PC-3 (cell line): ENCODE measurements around the gene FOXD2. TPM values are rescaled to one million over a fixed set of nuclear protein-coding genes. Genes with fewer than 3 reads are reported as not detected.
A peak's percentile ranks its signal among the peaks of the same experiment; 100 is the strongest.

ENCODE experiments used
- ATAC-seq: fragments of 200-7000 bp; cut with Tn5 transposase; 2 replicates; pipeline ENCODE4 v1.9.1; 2020; ENCODE audit warnings: mild to moderate bottlenecking, moderate library complexity
- BruUV-seq: library from RNA; stranded (reverse); fragments of 400-500 nt; replicated peaks from 2 replicates; lab custom pipeline; 2021; lab: Mats Ljungman, UMichigan
- CTCF ChIA-PET: fragments of 300-600 bp; sonication (Branson Sonifier 250); formaldehyde crosslinking; loops from one replicate; lab custom pipeline; 2022; ENCODE audit warnings: antibody characterized with exemption; lab: Charles Lee
- POLR2A ChIA-PET: fragments of 300-600 bp; sonication (Branson Sonifier 250); formaldehyde crosslinking; loops from one replicate; lab custom pipeline; 2022; ENCODE audit warnings: antibody characterized with exemption; ENCODE audit not compliant: unreplicated experiment; lab: Charles Lee
- DNase-seq: peaks from one replicate; pipeline ENCODE4 v3.0.0-alpha.2; 2015
- H2AFZ ChIP-seq: fragments of 300-600 bp; sonication (generic); 2 replicates; pipeline ENCODE4 v1.6.0; 2016; ENCODE audit warnings: antibody characterized with exemption, low read length
- H3F3A ChIP-seq: fragments of 300-600 bp; sonication (generic); one replicate; pipeline ENCODE4 v1.6.0; 2017; ENCODE audit warnings: antibody characterized with exemption, low read length, control low read depth, mild to moderate bottlenecking; ENCODE audit not compliant: unreplicated experiment
- H3K27ac ChIP-seq: fragments of 300-600 bp; sonication (generic); 2 replicates; pipeline ENCODE4 v1.5.1; 2016; ENCODE audit warnings: mild to moderate bottlenecking, low read length
- H3K27me3 ChIP-seq: fragments of 300-600 bp; sonication (generic); 2 replicates; pipeline ENCODE4 v1.6.1; 2016; ENCODE audit warnings: low read length, mixed read lengths
- H3K36me3 ChIP-seq: fragments of 300-600 bp; sonication (generic); 2 replicates; pipeline ENCODE4 v1.6.1; 2016; ENCODE audit warnings: low read depth, mixed run types, low read length, mixed read lengths
- H3K4me1 ChIP-seq: fragments of 300-600 bp; sonication (generic); 2 replicates; pipeline ENCODE4 v1.5.1; 2016; ENCODE audit warnings: low read length; ENCODE audit not compliant: insufficient read depth
- H3K4me2 ChIP-seq: fragments of 300-600 bp; sonication (generic); 2 replicates; pipeline ENCODE4 v1.6.0; 2016; ENCODE audit warnings: low read length
- H3K4me3 ChIP-seq: fragments of 300-600 bp; sonication (generic); 2 replicates; pipeline ENCODE4 v1.5.1; 2016; ENCODE audit warnings: mild to moderate bottlenecking, low read length, mixed read lengths
- H3K79me2 ChIP-seq: fragments of 300-600 bp; sonication (generic); 2 replicates; pipeline ENCODE4 v1.6.1; 2017; ENCODE audit warnings: low read length, mixed read lengths
- H3K9ac ChIP-seq: fragments of 300-600 bp; sonication (generic); 2 replicates; pipeline ENCODE4 v1.6.0; 2016; ENCODE audit warnings: mild to moderate bottlenecking, low read length
- H3K9me2 ChIP-seq: fragments of 300-600 bp; sonication (generic); replicated peaks from 2 replicates; pipeline ENCODE4 v1.6.1; 2016; ENCODE audit warnings: mixed run types, low read length, mixed read lengths
- H3K9me3 ChIP-seq: fragments of 300-600 bp; sonication (generic); 2 replicates; pipeline ENCODE4 v1.6.1; 2016; ENCODE audit warnings: low read length, mixed read lengths
- H4K20me1 ChIP-seq: fragments of 300-600 bp; sonication (generic); 2 replicates; pipeline ENCODE4 v1.6.1; 2016; ENCODE audit warnings: low read length, mixed read lengths
- EZH2 ChIP-seq: fragments of 300-600 bp; sonication (generic); IDR thresholded peaks from one replicate; pipeline ENCODE4 v1.6.1; 2017; ENCODE audit warnings: antibody characterized with exemption, mild to moderate bottlenecking, low read length; ENCODE audit not compliant: unreplicated experiment
- EZH2phosphoT487 ChIP-seq: fragments of 300-600 bp; sonication (generic); IDR thresholded peaks from 2 replicates; pipeline ENCODE4 v1.6.1; 2018; ENCODE audit warnings: mild to moderate bottlenecking, antibody characterized with exemption, low read length, borderline replicate concordance
- intact Hi-C: fragments of 100-400 bp; cut with micrococcal nuclease; formaldehyde crosslinking; loops from 2 replicates; pipeline ENCODE4 v1.9.0; 2023
- total RNA-seq: library from RNA; depleted of rRNA; stranded (reverse); fragments of >200 nt; gene quantifications from 2 replicates; pipeline ENCODE4 v1.2.3, GENCODE V29; 2014; rRNA removed
- TF ChIP-seq, protein P1 (sequence below): fragments of 300-600 bp; sonication (generic); conservative IDR thresholded peaks from 2 replicates; pipeline ENCODE4 v1.5.1; 2017; ENCODE audit warnings: antibody characterized with exemption, low read depth, mild to moderate bottlenecking, low read length

FOXD2 gene
- total RNA-seq, 1 experiment from 2014 or later = 0.80 TPM

DNA sequence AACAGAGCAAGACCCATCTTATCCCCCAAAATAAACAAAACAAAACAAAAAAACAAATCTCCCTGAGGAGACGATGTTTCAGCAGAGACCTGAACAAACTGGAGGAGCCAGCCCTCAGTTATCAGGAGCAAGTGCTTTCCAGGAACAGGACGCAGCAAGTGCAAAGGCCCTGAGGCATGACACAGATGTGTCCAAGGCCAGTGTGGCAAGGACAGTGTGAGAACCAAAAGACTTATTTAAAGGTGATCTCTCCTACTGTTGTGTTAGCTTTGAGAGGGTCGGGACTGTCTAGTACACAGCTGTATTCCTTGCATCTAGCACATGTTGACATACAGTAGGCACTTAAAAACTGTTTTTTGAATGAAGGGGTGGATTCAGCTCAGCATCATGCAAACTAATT lies 48.0 kb downstream of the FOXD2 start:
- H3F3A ChIP-seq = no peaks in the 10 kb centered on the region
- no peak for ATAC-seq
- peaks cover 13% of the 10 kb centered on the region for H3K4me1 ChIP-seq
- H3K36me3 ChIP-seq = no peaks in the 10 kb centered on the region
- intact Hi-C loops = no loop called here
- CTCF ChIA-PET = no interaction called here
- POLR2A ChIA-PET = no interaction called here
- no peak for DNase-seq
- H3K79me2 ChIP-seq = no peaks in the 10 kb centered on the region
- no peak overlapping the region for H3K9ac ChIP-seq
- H3K27ac ChIP-seq = no peak overlapping the region
- no peaks in the 10 kb centered on the region for H3K9me2 ChIP-seq
- H4K20me1 ChIP-seq = no peaks in the 10 kb centered on the region
- no TSS peak for BruUV-seq
- no peak overlapping the region for H2AFZ ChIP-seq
- no peaks in the 10 kb centered on the region for H3K9me3 ChIP-seq
- no peak overlapping the region for H3K4me2 ChIP-seq
- TF ChIP-seq EZH2 (no peak), EZH2phosphoT487 (no peak)
- TF ChIP-seq, protein P1, sequence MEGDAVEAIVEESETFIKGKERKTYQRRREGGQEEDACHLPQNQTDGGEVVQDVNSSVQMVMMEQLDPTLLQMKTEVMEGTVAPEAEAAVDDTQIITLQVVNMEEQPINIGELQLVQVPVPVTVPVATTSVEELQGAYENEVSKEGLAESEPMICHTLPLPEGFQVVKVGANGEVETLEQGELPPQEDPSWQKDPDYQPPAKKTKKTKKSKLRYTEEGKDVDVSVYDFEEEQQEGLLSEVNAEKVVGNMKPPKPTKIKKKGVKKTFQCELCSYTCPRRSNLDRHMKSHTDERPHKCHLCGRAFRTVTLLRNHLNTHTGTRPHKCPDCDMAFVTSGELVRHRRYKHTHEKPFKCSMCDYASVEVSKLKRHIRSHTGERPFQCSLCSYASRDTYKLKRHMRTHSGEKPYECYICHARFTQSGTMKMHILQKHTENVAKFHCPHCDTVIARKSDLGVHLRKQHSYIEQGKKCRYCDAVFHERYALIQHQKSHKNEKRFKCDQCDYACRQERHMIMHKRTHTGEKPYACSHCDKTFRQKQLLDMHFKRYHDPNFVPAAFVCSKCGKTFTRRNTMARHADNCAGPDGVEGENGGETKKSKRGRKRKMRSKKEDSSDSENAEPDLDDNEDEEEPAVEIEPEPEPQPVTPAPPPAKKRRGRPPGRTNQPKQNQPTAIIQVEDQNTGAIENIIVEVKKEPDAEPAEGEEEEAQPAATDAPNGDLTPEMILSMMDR = no peak
- H3K27me3 ChIP-seq = no peaks in the 10 kb centered on the region
- no peak overlapping the region for H3K4me3 ChIP-seq

DNA sequence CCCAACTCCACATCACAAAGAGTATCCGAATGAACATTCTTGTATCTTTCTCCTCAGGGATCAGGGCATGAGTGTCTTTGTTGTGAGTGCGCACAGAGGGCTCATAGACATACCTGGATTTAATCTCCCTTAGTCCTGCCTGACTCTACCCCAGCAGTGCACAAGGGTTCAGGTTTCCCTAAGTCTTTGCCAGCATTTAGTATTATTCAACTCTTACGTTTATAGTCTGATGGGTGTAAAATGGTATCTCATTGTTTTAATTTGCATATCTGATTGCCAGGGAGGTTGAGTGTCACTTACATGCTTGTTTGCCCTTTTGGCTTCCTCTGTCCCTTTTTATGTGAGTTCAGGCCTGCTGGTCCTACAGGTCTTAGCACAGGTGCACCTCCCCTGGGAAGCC lies 49.5 kb downstream of the FOXD2 start:
- H3K4me3 ChIP-seq = no peak overlapping the region
- DNase-seq (no peak), ATAC-seq (no peak)
- no peaks in the 10 kb centered on the region for H3K79me2 ChIP-seq
- H3K27ac ChIP-seq = no peak overlapping the region
- H3K4me2 ChIP-seq = peak overlapping the region; percentile 4; the same call in 1 of the 2 replicates
- H3F3A ChIP-seq = no peaks in the 10 kb centered on the region
- no TSS peak for BruUV-seq
- no peaks in the 10 kb centered on the region for H3K9me2 ChIP-seq
- peaks cover 13% of the 10 kb centered on the region for H3K4me1 ChIP-seq
- no peaks in the 10 kb centered on the region for H4K20me1 ChIP-seq
- H2AFZ ChIP-seq = no peak overlapping the region
- ChIA-PET POLR2A (no interaction called here), CTCF (no interaction called here)
- TF ChIP-seq EZH2 (no peak), EZH2phosphoT487 (no peak)
- TF ChIP-seq, protein P1 = no peak
- H3K9ac ChIP-seq = no peak overlapping the region
- H3K27me3 ChIP-seq = no peaks in the 10 kb centered on the region
- intact Hi-C loops = no loop called here
- no peaks in the 10 kb centered on the region for H3K36me3 ChIP-seq
- no peaks in the 10 kb centered on the region for H3K9me3 ChIP-seq

DNA sequence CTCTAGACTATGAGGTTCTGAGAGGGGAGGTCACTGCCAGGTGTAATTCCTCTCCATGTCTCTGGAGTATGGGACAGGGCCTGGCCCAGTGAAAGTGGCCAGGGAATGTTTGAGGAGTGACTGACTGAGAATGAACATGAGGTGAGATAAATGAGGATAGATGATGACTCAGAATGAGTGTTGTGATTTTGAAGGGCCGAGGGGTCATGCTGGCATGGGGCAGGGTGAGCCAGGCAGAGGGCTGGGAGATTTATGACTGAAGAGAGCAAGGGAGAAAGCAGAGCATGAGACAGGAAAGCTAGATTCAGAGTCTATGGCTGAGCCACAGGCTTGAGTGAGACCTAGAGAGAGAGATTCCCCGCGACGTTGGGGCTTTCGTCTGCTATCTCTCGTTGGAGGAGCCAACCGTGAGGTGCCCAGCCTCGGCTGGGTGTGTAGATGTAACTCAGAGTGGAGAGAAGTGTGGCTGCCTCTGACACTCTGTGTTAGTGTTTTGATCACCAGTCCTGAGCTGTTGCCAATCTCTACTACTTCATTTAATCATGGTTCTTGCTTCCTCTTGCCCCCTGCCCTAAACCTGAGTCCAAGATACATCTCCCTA lies 50.1 kb downstream of the FOXD2 start:
- H3F3A ChIP-seq = no peaks in the 10 kb centered on the region
- H3K36me3 ChIP-seq = no peaks in the 10 kb centered on the region
- ChIA-PET POLR2A (no interaction called here), CTCF (no interaction called here)
- no peak overlapping the region for H3K4me3 ChIP-seq
- intact Hi-C loops = no loop called here
- TF ChIP-seq EZH2 (no peak), EZH2phosphoT487 (no peak)
- TF ChIP-seq, protein P1 = no peak
- H3K4me2 ChIP-seq = peak overlapping the region; percentile 4; the same call in 1 of the 2 replicates
- peak; percentile 67 for DNase-seq
- no peaks in the 10 kb centered on the region for H3K9me2 ChIP-seq
- no peak overlapping the region for H3K9ac ChIP-seq
- no peaks in the 10 kb centered on the region for H4K20me1 ChIP-seq
- H3K79me2 ChIP-seq = no peaks in the 10 kb centered on the region
- no peak overlapping the region for H2AFZ ChIP-seq
- ATAC-seq = peak; percentile 83
- H3K4me1 ChIP-seq = peaks cover 13% of the 10 kb centered on the region
- no peaks in the 10 kb centered on the region for H3K27me3 ChIP-seq
- BruUV-seq = no TSS peak
- H3K9me3 ChIP-seq = no peaks in the 10 kb centered on the region
- H3K27ac ChIP-seq = no peak overlapping the region

Other genes with a start within 250 kb of the FOXD2 start
- gene PDZK1IP1, start 248.0 kb upstream of the FOXD2 start, total RNA-seq = not detected in 2 replicates
- not detected in 2 replicates for gene TAL1, start 205.8 kb upstream of the FOXD2 start, total RNA-seq
- 26.2 and 32.0 TPM in 2 replicates for gene STIL, start 123.9 kb upstream of the FOXD2 start, total RNA-seq
- gene CMPK1, start 104.3 kb upstream of the FOXD2 start, total RNA-seq = 80.0 and 86.2 TPM in 2 replicates
- gene FOXE3, start 21.8 kb upstream of the FOXD2 start, total RNA-seq = not detected in 2 replicates